ENCODE measurements around the gene HPSE. TPM values are rescaled to one million over a fixed set of nuclear protein-coding genes. Genes with fewer than 3 reads are reported as not detected.
"Not testable (repeated sequence)": the region's sequence is repeated elsewhere in the genome, so short reads cannot be mapped to it uniquely, and the experiment has no call there.

The HPSE gene
- polyA plus RNA-seq, 3 donors: 0.29 to 2.4 (median 1.8) TPM

GRCh38 chr4:83340692-83341343, 6.2 kb upstream of the HPSE start:
- no peak overlapping the region for H3K27ac ChIP-seq (ENCODE audit: low read depth, low read length)
- WGBS, 3 donors: 30 to 42% (median 30%) methylated on average over 2 of the region's 2 CpGs

- 87 to 95% (median 93%) methylated on average over 6 of the region's 6 CpGs for WGBS, 3 donors
- H3K27ac ChIP-seq (ENCODE audit: low read depth, low read length): no peak overlapping the region
These were observed 4.9 kb upstream of the HPSE start for GRCh38 chr4:83339573-83339972.

- 17 to 36% (median 17%) methylated on average over 6 of the region's 6 CpGs for WGBS, 3 donors
- H3K27ac ChIP-seq (ENCODE audit: low read depth, low read length): no peak overlapping the region
These were observed 1.1 kb upstream of the HPSE start for GRCh38 chr4:83335701-83336100.

GRCh38 chr4:83331956-83332355, 2.7 kb downstream of the HPSE start:
- H3K27ac ChIP-seq (ENCODE audit: low read depth, low read length): no peak overlapping the region
- WGBS, 3 donors: 46 to 88% (median 65%) methylated on average over 3 of the region's 3 CpGs

- WGBS, 3 donors: 53 to 84% (median 55%) methylated on average over 5 of the region's 5 CpGs
- no peak overlapping the region for H3K27ac ChIP-seq (ENCODE audit: low read depth, low read length)
These were observed 5.0 kb downstream of the HPSE start for GRCh38 chr4:83329521-83330110.

GRCh38 chr4:83328521-83329187, 6.0 kb downstream of the HPSE start:
- H3K27ac ChIP-seq (ENCODE audit: low read depth, low read length): no peak overlapping the region
- 50 to 68% (median 52%) methylated on average over 7 of the region's 7 CpGs for WGBS, 3 donors

- H3K27ac ChIP-seq (ENCODE audit: low read depth, low read length): no peak overlapping the region
These were observed 8.1 kb downstream of the HPSE start for GRCh38 chr4:83326546-83326945.

GRCh38 chr4:83325306-83325705, 9.3 kb downstream of the HPSE start:
- H3K27ac ChIP-seq (ENCODE audit: low read depth, low read length): not testable (repeated sequence)
- 45 to 91% (median 87%) methylated on average over 4 of the region's 4 CpGs for WGBS, 3 donors

More at GRCh38 chr4:83326546-83326945, 8.1 kb downstream of the HPSE start:
- 79 to 80% (median 79%) methylated on average over 8 of the region's 8 CpGs for WGBS, 3 donors

GRCh38 chr4:83323136-83323535, 11.5 kb downstream of the HPSE start:
- H3K27ac ChIP-seq (ENCODE audit: low read depth, low read length): no peak overlapping the region
- 75 to 92% (median 91%) methylated on average over 3 of the region's 3 CpGs for WGBS, 3 donors

GRCh38 chr4:83320548-83320947, 14.1 kb downstream of the HPSE start:
- H3K27ac ChIP-seq (ENCODE audit: low read depth, low read length): no peak overlapping the region
- WGBS, 3 donors: 39 to 71% (median 47%) methylated on average over 5 of the region's 5 CpGs

- WGBS, 3 donors: 79 to 85% (median 80%) methylated on average over 3 of the region's 3 CpGs
- no peak overlapping the region for H3K27ac ChIP-seq (ENCODE audit: low read depth, low read length)
These were observed 16.0 kb downstream of the HPSE start for GRCh38 chr4:83318666-83319065.

- no peak overlapping the region for H3K27ac ChIP-seq (ENCODE audit: low read depth, low read length)
- WGBS, 3 donors: 68 to 86% (median 68%) methylated on average over 4 of the region's 4 CpGs
These were observed 17.0 kb downstream of the HPSE start for GRCh38 chr4:83317671-83318070.

GRCh38 chr4:83316459-83317165, 18.0 kb downstream of the HPSE start:
- H3K27ac ChIP-seq (ENCODE audit: low read depth, low read length): no peak overlapping the region

GRCh38 chr4:83315341-83315870, 19.2 kb downstream of the HPSE start:
- 88 to 95% (median 89%) methylated on average over 4 of the region's 4 CpGs for WGBS, 3 donors
- H3K27ac ChIP-seq (ENCODE audit: low read depth, low read length): no peak overlapping the region

More at GRCh38 chr4:83316459-83317165, 18.0 kb downstream of the HPSE start:
- 72 to 83% (median 75%) methylated on average over 13 of the region's 13 CpGs for WGBS, 3 donors

- H3K27ac ChIP-seq (ENCODE audit: low read depth, low read length): no peak overlapping the region
- WGBS, 3 donors: 75 to 88% (median 85%) methylated on average over 4 of the region's 4 CpGs
These were observed 26.0 kb downstream of the HPSE start for GRCh38 chr4:83308672-83309071.

- WGBS, 3 donors: 78 to 85% (median 78%) methylated on average over 7 of the region's 7 CpGs
These were observed 26.7 kb downstream of the HPSE start for GRCh38 chr4:83307920-83308319.

GRCh38 chr4:83305187-83305586, 29.5 kb downstream of the HPSE start:
- no peak overlapping the region for H3K27ac ChIP-seq (ENCODE audit: low read depth, low read length)
- WGBS, 3 donors: 89 to 97% (median 96%) methylated on average over 2 of the region's 2 CpGs

More at GRCh38 chr4:83307920-83308319, 26.7 kb downstream of the HPSE start:
- no peak overlapping the region for H3K27ac ChIP-seq (ENCODE audit: low read depth, low read length)

GRCh38 chr4:83297548-83298260, 36.9 kb downstream of the HPSE start:
- H3K27ac ChIP-seq (ENCODE audit: low read depth, low read length): no peak overlapping the region
- WGBS, 3 donors: 70 to 72% (median 70%) methylated on average over 3 of the region's 3 CpGs

All from adipose tissue (tissue), 3 donors.